CD4-positive, alpha-beta memory T cell (primary cell): ENCODE measurements around the gene PRKAG2. TPM values are rescaled to one million over a fixed set of nuclear protein-coding genes. Genes with fewer than 3 reads are reported as not detected.

Experiments used
- CTCF ChIA-PET: fragments of 350-600 bp; sonication (Branson Sonifier 250); formaldehyde crosslinking; loops from one replicate; lab custom pipeline; 2021; ENCODE audit warnings: inconsistent platforms; ENCODE audit not compliant: partially characterized antibody; lab: Charles Lee
- POLR2A ChIA-PET: fragments of 350-600 bp; sonication (Branson Sonifier 250); formaldehyde crosslinking; loops from one replicate; lab custom pipeline; 2021; ENCODE audit not compliant: partially characterized antibody; lab: Charles Lee
- DNase-seq, 5 donors: peaks; one replicate each; pipeline versions ENCODE4 v3.0.0 to v3.0.0-alpha.2; 2020 to 2022; ENCODE audit warnings: mixed read lengths in 1 of 5
- H3K27ac ChIP-seq: one replicate; pipeline ENCODE4 v1.7.0; 2013; ENCODE audit warnings: low read depth, low read length
- H3K27me3 ChIP-seq: 2 replicates; pipeline ENCODE4 v1.7.0; 2013; ENCODE audit warnings: mild to moderate bottlenecking, low read length, moderate library complexity; ENCODE audit not compliant: insufficient read depth
- H3K36me3 ChIP-seq: 2 replicates; pipeline ENCODE4 v1.7.0; 2013; ENCODE audit warnings: mild to moderate bottlenecking, low read length, moderate library complexity; ENCODE audit not compliant: insufficient read depth
- H3K4me1 ChIP-seq: 2 replicates; pipeline ENCODE4 v1.7.0; 2013; ENCODE audit warnings: mild to moderate bottlenecking, low read length, moderate library complexity; ENCODE audit not compliant: insufficient read depth
- H3K4me3 ChIP-seq, 2 donors: one replicate each; pipeline ENCODE4 v1.7.0; 2013; ENCODE audit warnings: low read length in 2 of 2, mild to moderate bottlenecking in 1 of 2
- H3K9me3 ChIP-seq, 2 donors: one replicate each; pipeline ENCODE4 v1.7.0; 2013; ENCODE audit warnings: low read length in 2 of 2, control low read depth in 1 of 2; ENCODE audit not compliant: control insufficient read depth in 1 of 2
- H3K27ac Mint-ChIP-seq, 7 donors: one replicate each; pipeline ENCODE4 v1.8.0; 2020 to 2021; ENCODE audit warnings: mixed read lengths in 7 of 7, mild to moderate bottlenecking in 6 of 7, inconsistent platforms in 3 of 7, moderate library complexity in 3 of 7
- H3K27me3 Mint-ChIP-seq, 2 donors: one replicate each; pipeline ENCODE4 v1.8.0; 2020 to 2021; ENCODE audit warnings: mixed read lengths in 2 of 2
- H3K36me3 Mint-ChIP-seq, 2 donors: one replicate each; pipeline ENCODE4 v1.8.0; 2020 to 2021; ENCODE audit warnings: mixed read lengths in 2 of 2, inconsistent platforms in 1 of 2, mild to moderate bottlenecking in 1 of 2
- H3K4me1 Mint-ChIP-seq, 4 donors: one replicate each; pipeline ENCODE4 v1.8.0; 2020 to 2021; ENCODE audit warnings: mixed read lengths in 4 of 4, mild to moderate bottlenecking in 1 of 4
- H3K4me3 Mint-ChIP-seq, 8 donors: one replicate each; pipeline ENCODE4 v1.8.0; 2020 to 2021; ENCODE audit warnings: mixed read lengths in 8 of 8, mild to moderate bottlenecking in 7 of 8, moderate library complexity in 6 of 8, inconsistent platforms in 3 of 8
- H3K9me3 Mint-ChIP-seq, 8 donors: one replicate each; pipeline ENCODE4 v1.8.0; 2020 to 2021; ENCODE audit warnings: mixed read lengths in 8 of 8, mild to moderate bottlenecking in 5 of 8, inconsistent platforms in 3 of 8, moderate library complexity in 1 of 8
- intact Hi-C: fragments of 100-400 bp; cut with micrococcal nuclease; formaldehyde crosslinking; loops from one replicate; pipeline ENCODE4 v1.15.1; 2023
- polyA plus RNA-seq, 2 donors: library from polyadenylated mRNA; unstranded; fragments of 300-500 nt; fragmentation: Illumina TruSeq; gene quantifications; one replicate each; pipeline ENCODE4 v1.2.3, GENCODE V29; 2021
- total RNA-seq, 2 experiments: library from RNA; stranded (reverse); gene quantifications; one replicate each; pipeline ENCODE4 v1.2.3, GENCODE V29; 2021

Gene PRKAG2
- total and polyA plus RNA-seq, 4 experiments from 2014 or later: 27.4 to 61.0 (median 47.4) TPM

- H3K27ac ChIP-seq: no peak overlapping the region
- no peak for DNase-seq
- H3K27me3 ChIP-seq: no peaks in the 10 kb centered on the region
- POLR2A ChIA-PET: no interaction called here
- H3K36me3 ChIP-seq: no peaks in the 10 kb centered on the region
- intact Hi-C loops: no loop called here
- no peak overlapping the region for H3K4me3 Mint-ChIP-seq
- no peaks in the 10 kb centered on the region for H3K9me3 Mint-ChIP-seq
- peak overlapping the region in 1 of 7 donors; percentile 23 for H3K27ac Mint-ChIP-seq
- no peaks in the 10 kb centered on the region for H3K4me1 ChIP-seq
- peaks cover 0 to 4% (median under 1%) of the 10 kb centered on the region in 4 donors for H3K4me1 Mint-ChIP-seq
- CTCF ChIA-PET: no interaction called here
- H3K4me3 ChIP-seq: no peak overlapping the region
- no peaks in the 10 kb centered on the region for H3K27me3 Mint-ChIP-seq
- H3K9me3 ChIP-seq: no peaks in the 10 kb centered on the region
- H3K36me3 Mint-ChIP-seq: peaks cover 13 to 16% of the 10 kb centered on the region in 2 donors
Observed at GRCh38 chr7:151714201-151714600, 162.7 kb downstream of the PRKAG2 start.

- Histone ChIP-seq H3K27ac (no peak overlapping the region), H3K9me3 (no peaks in the 10 kb centered on the region), H3K4me1 (no peaks in the 10 kb centered on the region), H3K4me3 (no peak overlapping the region), H3K36me3 (no peaks in the 10 kb centered on the region), H3K27me3 (no peaks in the 10 kb centered on the region)
- Mint-ChIP-seq H3K27me3 (no peaks in the 10 kb centered on the region), H3K4me1 (peaks cover 0 to 4% (median under 1%) of the 10 kb centered on the region in 4 donors), H3K27ac (no peak overlapping the region), H3K4me3 (no peak overlapping the region), H3K36me3 (peaks cover 11 to 18% of the 10 kb centered on the region in 2 donors), H3K9me3 (no peaks in the 10 kb centered on the region)
- no peak for DNase-seq
- ChIA-PET CTCF (no interaction called here), POLR2A (no interaction called here)
- intact Hi-C loops: no loop called here
Observed at GRCh38 chr7:151712810-151713125, 164.1 kb downstream of the PRKAG2 start.

- peak overlapping the region in 1 of 7 donors; percentile 60 for H3K27ac Mint-ChIP-seq
- no peaks in the 10 kb centered on the region for H3K36me3 ChIP-seq
- H3K27me3 Mint-ChIP-seq: no peaks in the 10 kb centered on the region
- no peaks in the 10 kb centered on the region for H3K4me1 ChIP-seq
- peaks cover 11 to 16% of the 10 kb centered on the region in 2 donors for H3K36me3 Mint-ChIP-seq
- H3K4me3 Mint-ChIP-seq: no peak overlapping the region
- no peaks in the 10 kb centered on the region for H3K27me3 ChIP-seq
- H3K4me1 Mint-ChIP-seq: peaks cover 0 to 4% (median under 1%) of the 10 kb centered on the region in 4 donors
- CTCF ChIA-PET: no interaction called here
- no peak overlapping the region for H3K4me3 ChIP-seq
- H3K27ac ChIP-seq: no peak overlapping the region
- DNase-seq: no peak
- intact Hi-C loops: no loop called here
- H3K9me3 Mint-ChIP-seq: no peaks in the 10 kb centered on the region
- H3K9me3 ChIP-seq: no peaks in the 10 kb centered on the region
- POLR2A ChIA-PET: no interaction called here
Observed at GRCh38 chr7:151711906-151712809, 164.8 kb downstream of the PRKAG2 start.

GRCh38 chr7:151711435-151711872, 165.5 kb downstream of the PRKAG2 start:
- ChIA-PET POLR2A (no interaction called here), CTCF (no interaction called here)
- DNase-seq: no peak
- Mint-ChIP-seq H3K27me3 (no peaks in the 10 kb centered on the region), H3K27ac (no peak overlapping the region), H3K4me3 (no peak overlapping the region), H3K36me3 (peaks cover 11 to 13% of the 10 kb centered on the region in 2 donors), H3K9me3 (no peaks in the 10 kb centered on the region), H3K4me1 (peaks cover 0 to 4% (median 2%) of the 10 kb centered on the region in 4 donors)
- intact Hi-C loops: no loop called here
- Histone ChIP-seq H3K27ac (no peak overlapping the region), H3K27me3 (no peaks in the 10 kb centered on the region), H3K4me1 (no peaks in the 10 kb centered on the region), H3K36me3 (no peaks in the 10 kb centered on the region), H3K4me3 (no peak overlapping the region), H3K9me3 (no peaks in the 10 kb centered on the region)

- intact Hi-C loops: no loop called here
- peaks cover 0 to 8% (median 2%) of the 10 kb centered on the region in 4 donors for H3K4me1 Mint-ChIP-seq
- H3K4me3 Mint-ChIP-seq: no peak overlapping the region
- DNase-seq: no peak
- Histone ChIP-seq H3K9me3 (no peaks in the 10 kb centered on the region), H3K36me3 (no peaks in the 10 kb centered on the region), H3K27me3 (no peaks in the 10 kb centered on the region), H3K27ac (no peak overlapping the region), H3K4me3 (no peak overlapping the region), H3K4me1 (no peaks in the 10 kb centered on the region)
- H3K27ac Mint-ChIP-seq: peak overlapping the region in 3 of 7 donors; percentile 12 to 59 (median 53)
- peaks cover 9 to 12% of the 10 kb centered on the region in 2 donors for H3K36me3 Mint-ChIP-seq
- CTCF ChIA-PET: no interaction called here
- POLR2A ChIA-PET: no interaction called here
- H3K9me3 Mint-ChIP-seq: no peaks in the 10 kb centered on the region
- H3K27me3 Mint-ChIP-seq: no peaks in the 10 kb centered on the region
Observed at GRCh38 chr7:151710646-151711434, 166.1 kb downstream of the PRKAG2 start.

GRCh38 chr7:151710121-151710640, 166.7 kb downstream of the PRKAG2 start:
- Mint-ChIP-seq H3K4me3 (no peak overlapping the region), H3K9me3 (no peaks in the 10 kb centered on the region), H3K4me1 (peaks cover 0 to 8% (median 4%) of the 10 kb centered on the region in 4 donors), H3K36me3 (peaks cover 7 to 9% of the 10 kb centered on the region in 2 donors), H3K27ac (peak overlapping the region in 2 of 7 donors; percentile 53 to 59), H3K27me3 (no peaks in the 10 kb centered on the region)
- no peaks in the 10 kb centered on the region for H3K27me3 ChIP-seq
- H3K9me3 ChIP-seq: no peaks in the 10 kb centered on the region
- intact Hi-C loops: no loop called here
- CTCF ChIA-PET: no interaction called here
- no peaks in the 10 kb centered on the region for H3K36me3 ChIP-seq
- DNase-seq: no peak
- H3K4me3 ChIP-seq: no peak overlapping the region
- H3K4me1 ChIP-seq: no peaks in the 10 kb centered on the region
- POLR2A ChIA-PET: no interaction called here
- no peak overlapping the region for H3K27ac ChIP-seq
